Natural killer cell (primary cell): Measurements from ENCODE around the gene VAMP8. TPM values are rescaled to one million over a fixed set of nuclear protein-coding genes. Genes with fewer than 3 reads are reported as not detected.

Source experiments
- ATAC-seq, 3 donors: fragments of 150-1000 bp in 2 of 3; fragments of 200-7000 bp in 1 of 3; cut with Tn5 transposase; 1 replicate in 1 of 3; 2 replicates in 2 of 3; pipeline ENCODE4 v1.10.0; 2021; ENCODE audit warnings: mild to moderate bottlenecking in 2 of 3, moderate library complexity in 2 of 3
- DNase-seq, 2 donors: peaks; one replicate each; pipeline versions ENCODE4 v3.0.0 to v3.0.0-alpha.2; 2013 to 2021; ENCODE audit warnings: mixed read lengths in 1 of 2
- H3K27ac ChIP-seq: one replicate; pipeline ENCODE4 v1.5.1; 2013; ENCODE audit warnings: mild to moderate bottlenecking, low read length
- H3K27me3 ChIP-seq: one replicate; pipeline ENCODE4 v1.6.1; 2013; ENCODE audit warnings: low read length; ENCODE audit not compliant: control insufficient read depth, insufficient read depth
- H3K36me3 ChIP-seq: one replicate; pipeline ENCODE4 v1.6.1; 2013; ENCODE audit warnings: low read length; ENCODE audit not compliant: control insufficient read depth, insufficient read depth
- H3K4me1 ChIP-seq: one replicate; pipeline ENCODE4 v1.6.1; 2013; ENCODE audit warnings: low read length; ENCODE audit not compliant: control insufficient read depth, insufficient read depth
- H3K4me3 ChIP-seq: one replicate; pipeline ENCODE4 v1.5.1; 2013; ENCODE audit warnings: low read length
- H3K9me3 ChIP-seq: one replicate; pipeline ENCODE4 v1.6.1; 2013; ENCODE audit warnings: low read length; ENCODE audit not compliant: control insufficient read depth, insufficient read depth
- H3K27ac Mint-ChIP-seq, 2 donors: one replicate each; pipeline ENCODE4 v1.8.0; 2022; ENCODE audit warnings: mild to moderate bottlenecking in 2 of 2, mixed read lengths in 2 of 2, moderate library complexity in 1 of 2
- H3K27me3 Mint-ChIP-seq, 2 donors: one replicate each; pipeline ENCODE4 v1.8.0; 2022; ENCODE audit warnings: low read depth in 2 of 2, mixed read lengths in 2 of 2
- H3K36me3 Mint-ChIP-seq: one replicate; pipeline ENCODE4 v1.8.0; 2022; ENCODE audit warnings: mixed read lengths
- H3K4me1 Mint-ChIP-seq, 2 donors: one replicate each; pipeline ENCODE4 v1.8.0; 2022; ENCODE audit warnings: mixed read lengths in 2 of 2
- H3K4me3 Mint-ChIP-seq: one replicate; pipeline ENCODE4 v1.8.0; 2022; ENCODE audit warnings: mild to moderate bottlenecking, moderate library complexity, mixed read lengths
- H3K9me3 Mint-ChIP-seq, 2 donors: one replicate each; pipeline ENCODE4 v1.8.0; 2022; ENCODE audit warnings: mixed read lengths in 2 of 2
- CTCF ChIP-seq: fragments of 200-600 bp; IDR thresholded peaks from one replicate; pipeline ENCODE4 v1.8.0; 2022; ENCODE audit warnings: antibody characterized with exemption
- WGBS: methylation state at CpG from one replicate; pipeline ENCODE4 v1.1.7; 2013; ENCODE audit warnings: missing lambda C conversion rate; ENCODE audit not compliant: insufficient coverage; 5-methylcytosine and 5-hydroxymethylcytosine counted together
- intact Hi-C: fragments of 100-400 bp; cut with micrococcal nuclease; formaldehyde crosslinking; loops from one replicate; pipeline ENCODE4 v1.14.2; 2022
- total RNA-seq, 4 donors: library from RNA; stranded (reverse); fragments of 120-200 nt in 1 of 4; gene quantifications; one replicate each; pipeline versions ENCODE4 v1.2.3 to v1.2.4, GENCODE V29; 2013 to 2022

The VAMP8 gene
- total RNA-seq, 3 donors from 2014 or later (not counting 1 experiment from before 2014, with no cell fraction given): 105 to 116 (median 111) TPM

DNA sequence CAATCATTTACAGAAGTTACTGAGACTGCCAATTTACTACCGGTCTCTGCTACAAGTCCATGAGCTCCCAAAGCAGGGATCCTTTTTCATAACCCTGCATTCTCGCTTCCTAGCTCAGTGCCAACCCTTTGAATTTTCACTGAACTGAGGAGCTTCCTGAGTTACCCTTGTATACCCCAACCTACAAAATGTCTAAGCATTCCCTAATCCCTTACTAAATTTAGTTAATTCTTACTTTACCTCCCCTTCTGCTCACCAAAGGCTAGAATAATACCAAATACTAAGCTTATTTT lies 28.8 kb upstream of the VAMP8 start:
- H3K4me3 ChIP-seq: no peak overlapping the region
- DNase-seq (no peak), ATAC-seq (no peak)
- Mint-ChIP-seq H3K4me3 (no peak overlapping the region), H3K27me3 (no peaks in the 10 kb centered on the region), H3K27ac (peak overlapping the region in 1 of 2 donors; percentile 32), H3K4me1 (peaks cover 5 to 6% of the 10 kb centered on the region in 2 donors), H3K36me3 (peaks cover 8% of the 10 kb centered on the region), H3K9me3 (no peaks in the 10 kb centered on the region)
- intact Hi-C loops: no loop called here
- H3K27me3 ChIP-seq: no peaks in the 10 kb centered on the region
- H3K9me3 ChIP-seq: no peaks in the 10 kb centered on the region
- TF ChIP-seq CTCF: no peak
- no peaks in the 10 kb centered on the region for H3K4me1 ChIP-seq
- H3K36me3 ChIP-seq: peaks cover 53% of the 10 kb centered on the region
- 91% methylated on average over 2 of the region's 2 CpGs for WGBS
- H3K27ac ChIP-seq: no peak overlapping the region

GRCh38 chr2:85549095-85549494 lies 28.3 kb upstream of the VAMP8 start:
- intact Hi-C loops: no loop called here

DNA sequence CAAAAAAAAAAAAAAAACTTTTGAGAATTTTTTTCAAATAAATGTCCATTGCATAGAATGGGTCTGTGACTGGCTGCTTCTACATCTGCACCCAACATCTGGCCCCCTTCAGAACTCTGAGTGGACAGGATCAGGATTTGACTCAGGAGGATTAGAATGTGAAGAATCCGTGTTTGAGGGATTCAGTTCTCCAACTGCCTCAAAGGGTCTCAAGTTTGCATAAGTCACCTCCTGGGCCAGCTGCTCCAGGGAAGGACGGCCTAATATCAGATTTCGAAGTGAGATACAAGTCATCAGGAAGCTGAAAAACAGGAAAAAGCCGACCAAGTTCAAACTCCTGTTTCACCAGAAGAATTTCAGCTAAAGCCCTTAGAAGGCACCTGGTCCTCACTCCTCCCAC lies 27.6 kb upstream of the VAMP8 start:
- no peak overlapping the region for H3K27ac Mint-ChIP-seq
- TF ChIP-seq CTCF: no peak
- intact Hi-C loops: no loop called here

More at GRCh38 chr2:85549095-85549494, 28.3 kb upstream of the VAMP8 start:
- TF ChIP-seq CTCF: no peak
- Histone ChIP-seq H3K27me3 (no peaks in the 10 kb centered on the region), H3K4me3 (no peak overlapping the region), H3K9me3 (no peaks in the 10 kb centered on the region), H3K36me3 (peaks cover 52% of the 10 kb centered on the region), H3K27ac (no peak overlapping the region), H3K4me1 (no peaks in the 10 kb centered on the region)
- H3K36me3 Mint-ChIP-seq: peaks cover 5% of the 10 kb centered on the region
- ATAC-seq: no peak
- H3K9me3 Mint-ChIP-seq: no peaks in the 10 kb centered on the region
- 97% methylated on average over 10 of the region's 10 CpGs for WGBS
- peaks cover 4 to 6% of the 10 kb centered on the region in 2 donors for H3K4me1 Mint-ChIP-seq
- H3K4me3 Mint-ChIP-seq: no peak overlapping the region
- no peak overlapping the region for H3K27ac Mint-ChIP-seq
- H3K27me3 Mint-ChIP-seq: no peaks in the 10 kb centered on the region
- DNase-seq: no peak

GRCh38 chr2:85550486-85550885 lies 26.9 kb upstream of the VAMP8 start:
- H3K4me3 Mint-ChIP-seq: no peak overlapping the region
- H3K27ac Mint-ChIP-seq: no peak overlapping the region
- 63% methylated on average over 10 of the region's 10 CpGs for WGBS
- DNase-seq (no peak), ATAC-seq (no peak)
- H3K4me1 ChIP-seq: no peaks in the 10 kb centered on the region
- H3K36me3 Mint-ChIP-seq: no peaks in the 10 kb centered on the region
- no peak for TF ChIP-seq CTCF
- peaks cover 50% of the 10 kb centered on the region for H3K36me3 ChIP-seq
- no peaks in the 10 kb centered on the region for H3K9me3 ChIP-seq
- H3K27ac ChIP-seq: no peak overlapping the region
- intact Hi-C loops: no loop called here
- H3K27me3 Mint-ChIP-seq: no peaks in the 10 kb centered on the region
- no peak overlapping the region for H3K4me3 ChIP-seq
- no peaks in the 10 kb centered on the region for H3K27me3 ChIP-seq
- H3K4me1 Mint-ChIP-seq: peaks cover 0 to 9% of the 10 kb centered on the region in 2 donors
- no peaks in the 10 kb centered on the region for H3K9me3 Mint-ChIP-seq

More for the DNA sequence above, 27.6 kb upstream of the VAMP8 start:
- H3K27me3 ChIP-seq: no peaks in the 10 kb centered on the region
- Mint-ChIP-seq H3K4me1 (peaks cover 0 to 9% of the 10 kb centered on the region in 2 donors), H3K27me3 (no peaks in the 10 kb centered on the region), H3K9me3 (no peaks in the 10 kb centered on the region), H3K4me3 (no peak overlapping the region), H3K36me3 (no peaks in the 10 kb centered on the region)
- DNase-seq: no peak
- H3K27ac ChIP-seq: no peak overlapping the region
- H3K4me1 ChIP-seq: no peaks in the 10 kb centered on the region
- 74% methylated on average over 4 of the region's 4 CpGs for WGBS
- H3K4me3 ChIP-seq: no peak overlapping the region
- ATAC-seq: no peak
- H3K36me3 ChIP-seq: peaks cover 49% of the 10 kb centered on the region
- H3K9me3 ChIP-seq: no peaks in the 10 kb centered on the region
